Mucosa of rectum (tissue), 2 donors: Measurements from ENCODE around the gene PLPP7.
"Not testable (repeated sequence)": the region's sequence is repeated elsewhere in the genome, so short reads cannot be mapped to it uniquely, and the experiment has no call there.

Experiments used
- H3K27ac ChIP-seq, 2 donors: one replicate each; pipeline ENCODE4 v1.7.0; 2013; ENCODE audit warnings: inconsistent platforms in 2 of 2, low read depth in 2 of 2, low read length in 2 of 2
- H3K27me3 ChIP-seq, 2 donors: one replicate each; pipeline ENCODE4 v1.7.0; 2013; ENCODE audit warnings: low read length in 2 of 2; ENCODE audit not compliant: control insufficient read depth in 2 of 2, insufficient read depth in 2 of 2
- H3K36me3 ChIP-seq, 2 donors: one replicate each; pipeline ENCODE4 v1.7.0; 2013; ENCODE audit warnings: low read length in 2 of 2; ENCODE audit not compliant: control insufficient read depth in 2 of 2, insufficient read depth in 2 of 2
- H3K4me1 ChIP-seq, 2 donors: one replicate each; pipeline ENCODE4 v1.7.0; 2013; ENCODE audit warnings: low read length in 2 of 2, mild to moderate bottlenecking in 1 of 2; ENCODE audit not compliant: control insufficient read depth in 2 of 2, insufficient read depth in 2 of 2
- H3K4me3 ChIP-seq, 2 donors: one replicate each; pipeline ENCODE4 v1.7.0; 2013; ENCODE audit warnings: low read length in 2 of 2
- H3K9ac ChIP-seq, 2 donors: one replicate each; pipeline ENCODE4 v1.7.0; 2013; ENCODE audit warnings: low read length in 2 of 2, low read depth in 1 of 2, mild to moderate bottlenecking in 1 of 2
- H3K9me3 ChIP-seq, 2 donors: one replicate each; pipeline ENCODE4 v1.7.0; 2013; ENCODE audit warnings: low read length in 2 of 2; ENCODE audit not compliant: control insufficient read depth in 2 of 2
- donor health status: healthy.
- donor health status: Normal muscosa, but diverticular disease.

PLPP7 gene

GRCh38 chr9:131347376-131348020, 58.0 kb downstream of the PLPP7 start:
- H3K27me3 ChIP-seq, result no peaks in the 10 kb centered on the region
- H3K36me3 ChIP-seq, result no peaks in the 10 kb centered on the region
- no peak overlapping the region for H3K9ac ChIP-seq
- H3K9me3 ChIP-seq, result no peaks in the 10 kb centered on the region
- peaks cover 3 to 5% of the 10 kb centered on the region in 2 donors for H3K4me1 ChIP-seq
- no peak overlapping the region for H3K27ac ChIP-seq
- H3K4me3 ChIP-seq, result no peak overlapping the region

- no peak overlapping the region for H3K9ac ChIP-seq
These were observed 59.4 kb downstream of the PLPP7 start for GRCh38 chr9:131348631-131349521.

GRCh38 chr9:131349522-131349880, 60.0 kb downstream of the PLPP7 start:
- Histone ChIP-seq H3K27ac (no peak overlapping the region), H3K9me3 (no peaks in the 10 kb centered on the region), H3K9ac (no peak overlapping the region)

More at GRCh38 chr9:131348631-131349521, 59.4 kb downstream of the PLPP7 start:
- no peak overlapping the region for H3K4me3 ChIP-seq
- no peak overlapping the region for H3K27ac ChIP-seq
- peaks cover 3 to 5% of the 10 kb centered on the region in 2 donors for H3K4me1 ChIP-seq
- H3K9me3 ChIP-seq, result no peaks in the 10 kb centered on the region
- no peaks in the 10 kb centered on the region for H3K36me3 ChIP-seq
- no peaks in the 10 kb centered on the region for H3K27me3 ChIP-seq

DNA sequence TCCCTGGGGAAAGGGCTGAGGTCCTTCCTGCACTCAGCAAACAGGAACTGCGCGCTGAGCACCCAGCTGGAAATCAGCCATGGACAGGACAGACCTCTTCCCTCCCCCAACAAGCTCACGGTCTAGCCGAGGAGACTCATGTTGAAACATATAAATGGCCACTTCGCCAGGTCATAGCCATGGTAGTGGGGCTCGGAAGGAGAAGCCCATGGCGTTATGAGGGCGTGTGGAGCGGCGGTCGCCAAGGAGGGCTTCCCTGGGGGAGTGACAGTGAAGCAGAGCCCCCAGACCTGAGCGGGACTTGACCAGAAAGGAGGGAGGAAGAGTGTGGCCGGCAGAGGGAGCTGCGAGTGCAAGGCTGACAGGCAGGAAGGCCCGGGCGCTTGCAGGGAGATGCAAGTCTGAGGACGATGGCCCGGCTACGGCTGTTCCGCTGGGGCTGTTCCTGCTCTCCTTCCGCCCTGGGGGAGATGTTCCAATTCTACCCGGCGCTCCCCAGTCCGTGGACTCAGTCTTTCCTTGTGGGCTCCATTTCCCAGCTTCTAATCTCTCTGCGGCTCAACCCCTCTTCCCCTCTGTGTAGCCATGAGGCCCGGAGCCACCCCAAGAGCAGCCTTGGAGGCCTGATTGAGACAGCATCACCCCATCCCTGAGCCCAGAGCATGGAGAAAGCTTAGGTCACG, 60.5 kb downstream of the PLPP7 start:
- Histone ChIP-seq H3K27ac (no peak overlapping the region), H3K4me1 (peaks cover 3 to 5% of the 10 kb centered on the region in 2 donors), H3K36me3 (no peaks in the 10 kb centered on the region), H3K27me3 (no peaks in the 10 kb centered on the region), H3K9ac (peak overlapping the region in 1 of 2 donors; percentile 13), H3K9me3 (no peaks in the 10 kb centered on the region), H3K4me3 (peak overlapping the region; percentile 12 to 61)

More at GRCh38 chr9:131349522-131349880, 60.0 kb downstream of the PLPP7 start:
- H3K4me3 ChIP-seq, result peak overlapping the region; percentile 12 to 61
- H3K36me3 ChIP-seq, result no peaks in the 10 kb centered on the region
- H3K27me3 ChIP-seq, result no peaks in the 10 kb centered on the region
- H3K4me1 ChIP-seq, result peaks cover 3 to 5% of the 10 kb centered on the region in 2 donors

GRCh38 chr9:131356479-131356878, 67.0 kb downstream of the PLPP7 start:
- H3K36me3 ChIP-seq, H3K4me1 ChIP-seq, H3K27ac ChIP-seq, H3K9ac ChIP-seq, H3K27me3 ChIP-seq, H3K9me3 ChIP-seq, H3K4me3 ChIP-seq: not testable (repeated sequence)

- no peaks in the 10 kb centered on the region for H3K36me3 ChIP-seq
- no peaks in the 10 kb centered on the region for H3K9me3 ChIP-seq
- peaks cover 0 to 2% of the 10 kb centered on the region in 2 donors for H3K4me1 ChIP-seq
- H3K4me3 ChIP-seq, result no peak overlapping the region
- H3K9ac ChIP-seq, result no peak overlapping the region
- no peaks in the 10 kb centered on the region for H3K27me3 ChIP-seq
- no peak overlapping the region for H3K27ac ChIP-seq
These were observed 69.0 kb downstream of the PLPP7 start for GRCh38 chr9:131358556-131358955.
